T-helper 1 cell treated with Interleukin-12 subunit alpha and Interleukin-12 subunit beta and Interleukin-4 antibody, amounts not matched to agents 30 ng/mL and 1 ng/mL, for 36 hours (primary cell): ENCODE measurements around the gene WASHC2C. TPM values are rescaled to one million over a fixed set of nuclear protein-coding genes. Genes with fewer than 3 reads are reported as not detected.
"Not testable (repeated sequence)": the region's sequence is repeated elsewhere in the genome, so short reads cannot be mapped to it uniquely, and the experiment has no call there.

ENCODE experiments used
- intact Hi-C: fragments of 100-400 bp; cut with micrococcal nuclease; formaldehyde crosslinking; loops from one replicate; pipeline ENCODE4 v1.15.1; 2024
- total RNA-seq: library from RNA; stranded (reverse); gene quantifications from 2 replicates; pipeline ENCODE4 v1.2.3, GENCODE V29; 2022

The WASHC2C gene
- total RNA-seq: 45.8 and 54.5 TPM in 2 replicates

DNA sequence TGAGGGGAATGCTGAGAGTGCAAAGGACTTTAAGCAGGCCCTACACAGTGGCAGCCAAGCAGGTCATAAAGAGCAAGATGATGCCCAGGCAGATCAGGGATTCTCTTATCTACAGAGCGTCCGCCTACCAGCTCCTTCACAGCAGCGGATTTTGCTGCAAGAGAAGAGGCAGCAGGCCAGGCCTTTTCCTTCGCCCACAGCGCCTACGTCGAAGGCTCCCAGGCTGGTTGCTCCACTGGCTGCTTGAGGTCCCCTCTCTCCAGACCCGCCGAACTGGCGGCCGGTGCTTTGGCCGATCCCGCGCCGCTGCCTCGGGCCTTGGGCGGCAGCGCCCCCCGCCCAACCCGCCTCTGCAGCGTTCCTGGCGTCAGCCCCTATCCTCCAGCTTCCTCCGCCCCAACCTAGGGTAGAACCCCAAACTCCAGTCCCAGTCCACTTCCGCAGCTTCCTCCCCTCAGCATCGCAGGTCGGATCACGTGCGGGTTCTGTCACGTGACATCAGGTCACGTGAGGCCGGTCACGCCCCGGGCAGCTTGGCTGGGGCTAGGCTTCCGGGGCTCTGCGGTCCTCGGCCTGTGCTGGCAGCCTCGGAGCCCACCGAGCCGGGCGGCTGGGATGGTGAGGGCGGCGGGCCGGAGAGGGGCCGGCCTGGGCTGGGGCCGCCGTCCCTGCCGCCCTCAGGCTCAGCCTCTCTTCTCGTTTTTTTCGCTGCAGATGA, at the start of gene WASHC2C:
Gene WASHC2C, plus strand, starts transcription at position 564 of the 718 bp plus-strand sequence. Its CDS starts 52 bp downstream, at position 616.
- intact Hi-C loops: loop anchor here (2.0 kb wide), 1 partner anchor 262 kb away; no protein-coding TSS in a partner anchor

DNA sequence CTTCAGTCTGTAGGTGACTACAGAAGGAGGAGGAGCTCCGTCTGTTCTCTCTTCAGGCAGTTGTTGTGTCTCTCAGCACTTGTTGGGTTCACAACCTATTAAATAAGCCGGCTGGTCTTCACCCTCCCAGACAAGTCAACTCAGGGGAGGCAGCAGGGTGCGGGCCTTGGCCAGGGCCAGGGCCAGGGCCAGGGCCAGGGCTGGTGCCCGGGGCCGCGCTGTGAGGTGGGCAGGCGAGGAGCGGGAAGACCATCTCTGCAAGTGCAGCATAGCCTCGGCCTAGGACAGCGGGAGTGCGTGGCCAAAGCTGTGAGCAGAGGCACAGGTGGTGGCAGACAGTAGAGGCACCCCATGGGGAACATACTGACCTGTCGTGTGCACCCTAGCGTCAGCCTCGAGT, 48.6 kb upstream of the WASHC2C start:
- intact Hi-C loops: loop anchor here (10.0 kb wide), 1 partner anchor 674 kb away; the partner anchor contains the start of gene ZNF22

GRCh38 chr10:45710200-45710796, 16.8 kb upstream of the WASHC2C start:
- intact Hi-C loops: not testable (repeated sequence)

- intact Hi-C loops: not testable (repeated sequence)
These were observed 15.8 kb upstream of the WASHC2C start for GRCh38 chr10:45711223-45711622.

DNA sequence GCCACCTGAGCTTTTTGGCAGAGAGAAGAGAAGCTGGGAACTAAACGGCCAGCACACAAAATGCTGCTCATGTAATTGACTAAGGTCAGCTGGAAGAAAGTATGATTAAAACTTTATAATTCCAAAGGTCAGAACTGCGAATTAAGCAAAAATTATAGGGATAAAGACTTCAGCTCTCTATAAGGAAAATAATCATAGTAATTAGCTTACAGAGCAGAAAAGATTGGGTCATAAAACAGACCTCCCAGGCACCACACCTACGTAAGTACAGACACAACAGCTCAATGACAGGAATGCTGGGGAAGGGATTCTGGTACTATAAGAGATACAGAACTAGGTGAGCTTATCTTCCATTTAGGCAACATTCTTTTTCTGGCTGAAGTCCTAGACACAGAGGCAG, 10.0 kb upstream of the WASHC2C start:
- intact Hi-C loops: not testable (repeated sequence)

DNA sequence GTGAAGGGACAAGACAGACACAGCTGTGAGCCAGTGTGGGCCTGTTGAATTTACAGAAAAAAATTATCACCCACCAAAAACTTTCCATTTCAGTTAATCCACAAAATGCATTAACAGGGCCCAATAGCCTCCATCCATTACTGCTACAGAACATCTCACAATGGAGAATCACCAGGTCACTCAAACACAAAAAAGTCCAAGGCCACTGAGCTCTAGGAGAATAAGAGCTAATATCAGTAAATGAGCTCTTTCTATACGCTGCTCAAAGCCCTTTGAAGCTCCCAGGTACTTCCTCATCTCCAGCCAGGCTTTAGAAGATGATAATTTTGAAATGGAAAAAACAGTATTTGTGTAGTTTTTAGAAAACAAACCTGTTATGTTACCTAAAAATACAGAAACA, 9.4 kb upstream of the WASHC2C start:
- intact Hi-C loops: not testable (repeated sequence)

DNA sequence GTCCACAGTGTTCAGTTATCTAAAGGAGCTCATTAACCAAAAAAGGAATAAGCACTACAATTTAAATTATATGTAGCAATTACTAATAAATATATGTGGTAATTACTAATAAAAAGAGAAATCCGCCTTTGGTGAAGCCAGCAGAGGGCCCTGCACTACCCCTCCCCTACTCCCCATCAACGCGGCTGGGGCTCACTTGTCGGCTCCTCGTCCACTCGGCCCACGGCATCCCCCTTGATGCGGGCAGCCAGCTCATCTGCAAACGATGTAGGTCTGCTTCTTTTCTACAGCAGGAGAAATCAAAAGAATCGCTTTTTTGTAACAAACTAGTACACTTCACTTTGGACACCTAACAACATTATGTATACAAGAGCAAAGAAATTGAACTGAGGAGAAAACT, 5.6 kb upstream of the WASHC2C start:
- intact Hi-C loops: not testable (repeated sequence)

DNA sequence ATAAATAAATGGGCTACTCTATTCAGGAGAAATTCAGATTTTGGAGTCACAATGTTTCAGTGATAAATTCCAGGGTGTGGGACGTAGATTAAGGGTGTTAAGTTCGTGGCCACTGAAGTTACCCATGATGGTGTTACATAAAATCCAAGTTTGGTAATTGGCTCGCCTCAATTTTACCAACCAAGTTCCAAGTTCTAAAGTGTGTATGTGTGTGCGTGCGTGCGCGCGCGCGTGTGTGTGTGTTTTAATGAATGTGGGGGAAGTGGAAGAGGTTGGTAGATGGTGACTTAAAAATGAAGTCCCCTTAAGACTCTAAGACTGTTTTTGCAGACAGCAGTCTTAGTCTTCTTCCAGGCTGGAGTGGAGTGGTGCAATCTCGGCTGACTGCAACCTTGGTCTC, 3.2 kb upstream of the WASHC2C start:
- intact Hi-C loops: not testable (repeated sequence)

DNA sequence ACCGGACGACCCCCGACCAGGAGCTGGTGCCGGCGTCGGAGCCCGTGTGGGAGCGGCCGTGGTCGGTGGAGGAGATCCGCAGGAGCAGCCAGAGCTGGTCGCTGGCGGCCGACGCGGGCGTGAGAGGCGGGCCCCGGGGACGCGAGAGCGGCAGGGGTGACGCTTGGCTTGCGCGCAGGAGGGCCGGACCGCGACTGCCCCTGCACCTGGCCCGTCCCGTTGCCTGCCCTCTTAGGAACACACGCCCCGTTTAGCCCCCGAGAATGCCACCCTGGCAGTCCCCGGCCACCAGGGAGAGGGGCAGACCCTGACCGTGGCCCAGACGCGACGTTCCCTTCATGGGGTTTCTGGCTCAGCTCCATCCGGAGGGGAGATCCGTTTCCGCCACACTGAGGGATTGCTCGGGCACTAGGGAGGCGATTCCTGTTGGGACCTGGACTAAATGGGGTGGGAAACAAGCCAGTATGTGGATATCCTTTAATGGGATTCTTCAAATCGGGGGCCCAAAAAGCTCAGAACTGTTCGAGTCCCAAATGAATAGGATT, 427 bp downstream of the WASHC2C start:
- intact Hi-C loops: loop anchor here (2.0 kb wide), 1 partner anchor 263 kb away; no protein-coding TSS in a partner anchor

GRCh38 chr10:45734449-45734848, 7.4 kb downstream of the WASHC2C start:
- intact Hi-C loops: not testable (repeated sequence)

GRCh38 chr10:45734867-45735266, 7.8 kb downstream of the WASHC2C start:
- intact Hi-C loops: not testable (repeated sequence)

GRCh38 chr10:45741559-45741958, 14.5 kb downstream of the WASHC2C start:
- intact Hi-C loops: not testable (repeated sequence)

DNA sequence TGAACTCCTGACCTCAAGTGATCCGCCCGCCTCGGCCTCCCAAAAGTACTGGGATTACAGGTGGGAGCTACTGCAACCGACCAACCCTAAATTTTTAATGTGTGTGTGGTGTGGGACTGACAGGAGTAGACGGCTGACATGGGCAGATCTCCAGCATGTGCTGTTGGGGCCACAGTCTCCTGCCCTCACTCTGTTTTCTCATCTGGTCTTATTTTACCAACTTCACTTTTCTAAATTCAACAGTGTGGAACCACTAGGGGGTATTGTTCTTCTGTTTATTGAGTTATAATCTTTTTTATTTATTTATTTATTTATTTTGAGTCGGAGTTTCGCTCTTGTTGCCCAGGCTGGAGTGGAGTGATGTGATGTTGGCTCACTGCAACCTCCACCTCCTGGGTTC, 14.9 kb downstream of the WASHC2C start:
- intact Hi-C loops: not testable (repeated sequence)

DNA sequence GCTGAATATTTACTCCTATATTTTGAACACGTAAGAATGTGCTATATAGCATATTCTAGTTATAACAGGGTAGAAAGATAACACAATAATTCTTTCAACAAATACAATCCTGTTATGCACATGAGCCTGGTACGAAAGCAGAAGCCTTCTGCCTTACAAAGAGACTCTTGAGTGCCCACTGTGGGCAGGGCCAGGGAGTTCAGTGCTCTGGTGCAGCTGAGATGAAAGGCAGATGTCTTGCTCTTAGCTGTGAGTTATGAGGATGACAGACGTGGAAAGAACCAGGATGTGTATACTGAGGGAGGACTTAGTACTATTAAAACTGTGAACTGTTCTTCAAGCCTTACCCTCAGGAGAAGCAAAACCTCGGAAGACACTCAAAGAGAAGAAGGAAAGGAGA, 24.1 kb downstream of the WASHC2C start:
- intact Hi-C loops: not testable (repeated sequence)

DNA sequence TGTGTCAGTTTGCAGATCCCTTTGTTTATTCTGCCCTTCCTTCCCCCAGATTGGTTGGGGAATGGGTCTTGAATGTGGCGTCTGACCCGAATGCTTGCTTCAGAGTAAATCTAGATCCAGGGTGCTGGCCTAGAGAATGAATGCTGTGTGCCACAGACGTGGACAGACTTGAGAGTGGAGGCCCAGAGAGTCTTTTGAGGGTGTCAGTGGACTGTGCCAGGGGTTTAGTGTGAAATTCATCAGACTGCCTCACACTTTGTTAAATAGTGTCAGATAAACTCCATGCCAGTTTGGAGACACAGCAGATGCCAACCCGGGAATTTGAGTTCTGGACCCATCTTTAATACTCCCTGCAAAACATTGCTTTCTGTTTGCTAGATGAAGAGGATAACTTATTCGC, 25.1 kb downstream of the WASHC2C start:
- intact Hi-C loops: not testable (repeated sequence)

DNA sequence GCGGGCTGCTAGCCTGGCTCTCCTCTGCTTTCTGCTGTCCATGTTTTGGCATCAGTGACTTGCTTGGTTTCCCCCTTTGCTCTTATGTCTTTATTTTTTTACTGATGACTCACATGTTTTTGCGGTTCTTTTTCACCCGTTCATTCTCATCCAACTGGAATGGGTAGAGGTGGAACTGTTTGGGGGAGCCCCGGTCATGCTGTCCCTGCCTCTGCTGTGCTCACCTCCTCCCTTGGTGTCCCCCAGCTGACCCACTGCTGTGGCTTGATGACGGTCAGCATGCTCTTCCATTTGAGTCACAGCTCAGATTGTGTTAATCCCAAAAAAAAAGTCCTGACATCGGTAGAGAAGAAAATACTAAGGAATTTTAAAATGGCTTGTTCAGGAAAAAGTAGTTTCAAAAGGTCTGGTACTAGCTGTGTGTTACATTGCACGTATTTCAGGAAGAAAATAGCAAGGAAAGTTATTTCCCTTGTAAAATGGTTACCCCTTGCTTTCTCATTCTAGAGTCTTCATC, 27.0 kb downstream of the WASHC2C start:
- intact Hi-C loops: not testable (repeated sequence)

DNA sequence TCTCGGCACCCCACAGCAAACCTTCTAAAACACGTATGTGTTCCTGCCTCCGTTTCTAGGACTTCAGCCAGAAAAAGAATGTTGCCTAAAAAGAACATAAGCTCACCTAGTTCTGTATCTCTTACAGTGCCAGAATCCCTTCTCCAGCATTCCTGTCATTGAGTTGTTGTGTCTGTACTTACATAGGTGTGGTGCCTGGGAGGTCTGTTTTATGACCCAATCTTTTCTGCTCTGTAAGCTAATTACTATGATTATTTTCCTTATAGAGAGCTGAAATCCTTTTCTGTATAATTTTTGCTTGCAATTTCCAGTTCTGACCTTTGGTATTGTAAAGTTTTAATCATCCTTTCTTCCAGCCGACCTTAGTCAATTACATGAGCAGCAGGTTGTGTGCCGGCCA, 28.0 kb downstream of the WASHC2C start:
- intact Hi-C loops: not testable (repeated sequence)

- intact Hi-C loops: not testable (repeated sequence)
These were observed 29.0 kb downstream of the WASHC2C start for GRCh38 chr10:45756065-45756464.

DNA sequence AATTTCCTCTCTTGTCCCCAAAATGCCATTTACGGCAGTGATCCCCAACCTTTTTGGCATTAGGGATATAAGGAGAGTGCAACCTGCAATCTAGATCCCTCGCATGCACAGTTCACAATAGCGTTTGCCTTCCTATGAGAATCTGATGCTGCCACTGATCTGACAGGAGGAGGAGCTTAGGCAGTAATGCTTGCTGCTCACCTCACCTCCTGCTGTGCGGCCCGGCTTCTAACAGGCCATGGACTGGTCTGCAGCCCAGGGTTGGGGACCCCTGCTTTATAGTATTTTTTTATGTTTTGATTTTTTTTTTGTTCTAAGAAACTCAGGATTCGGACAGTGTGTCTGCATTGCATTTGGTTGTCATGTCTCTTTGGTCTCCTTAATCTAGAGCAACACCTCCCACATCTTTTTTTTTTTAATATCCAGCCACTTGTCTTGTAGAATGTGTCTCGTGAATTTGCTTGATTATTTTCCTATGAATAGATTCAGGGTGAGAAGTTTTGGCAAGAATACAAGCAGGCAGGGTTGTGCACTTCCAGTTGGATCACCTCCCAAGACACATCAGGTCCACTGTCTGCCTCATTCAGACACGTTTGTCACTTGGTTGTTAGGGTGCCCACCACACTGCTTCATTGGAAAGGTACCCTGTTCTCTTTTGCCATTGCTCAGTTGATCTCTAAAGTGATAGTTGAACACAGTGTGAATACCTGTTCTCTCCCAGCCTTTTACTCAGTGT, 30.8 kb downstream of the WASHC2C start:
- intact Hi-C loops: not testable (repeated sequence)

DNA sequence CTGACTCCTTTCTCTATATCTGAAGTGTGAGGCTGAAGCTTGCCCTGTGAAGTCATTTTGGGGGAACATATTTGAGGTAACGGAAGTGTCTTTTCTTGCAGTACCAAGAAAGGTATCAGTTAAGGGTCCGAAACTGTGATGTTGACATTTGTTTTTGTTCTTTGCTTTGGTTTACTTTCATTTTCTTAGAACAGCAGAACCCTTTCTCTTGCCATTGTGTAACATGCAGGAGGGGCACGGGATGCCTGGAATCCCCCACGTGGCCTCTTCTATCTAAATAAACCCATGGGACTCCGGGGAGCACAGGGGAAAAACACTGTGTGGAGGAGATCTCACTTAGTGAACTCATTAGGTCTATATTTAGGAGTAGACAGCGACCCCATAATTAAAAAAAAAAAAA, 34.6 kb downstream of the WASHC2C start:
- intact Hi-C loops: not testable (repeated sequence)

DNA sequence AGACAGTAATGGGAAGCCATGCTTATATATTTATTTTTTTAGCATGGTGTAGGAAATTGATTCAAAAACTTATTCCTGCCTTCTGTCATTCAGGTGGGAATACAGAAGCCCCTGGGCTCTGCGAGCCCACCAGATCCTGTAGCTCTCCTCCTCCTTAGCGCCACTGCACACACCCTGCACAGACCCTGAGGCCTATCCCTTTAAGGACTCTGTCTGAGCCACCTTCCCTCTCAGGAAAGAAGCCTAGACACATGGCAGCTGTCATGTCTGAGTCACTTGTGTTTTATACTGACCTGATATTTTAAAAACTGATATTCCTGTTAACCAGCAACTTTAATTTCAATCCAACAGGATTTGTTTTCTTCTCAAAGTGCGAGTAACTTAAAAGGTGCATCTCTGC, 36.0 kb downstream of the WASHC2C start:
- intact Hi-C loops: not testable (repeated sequence)

DNA sequence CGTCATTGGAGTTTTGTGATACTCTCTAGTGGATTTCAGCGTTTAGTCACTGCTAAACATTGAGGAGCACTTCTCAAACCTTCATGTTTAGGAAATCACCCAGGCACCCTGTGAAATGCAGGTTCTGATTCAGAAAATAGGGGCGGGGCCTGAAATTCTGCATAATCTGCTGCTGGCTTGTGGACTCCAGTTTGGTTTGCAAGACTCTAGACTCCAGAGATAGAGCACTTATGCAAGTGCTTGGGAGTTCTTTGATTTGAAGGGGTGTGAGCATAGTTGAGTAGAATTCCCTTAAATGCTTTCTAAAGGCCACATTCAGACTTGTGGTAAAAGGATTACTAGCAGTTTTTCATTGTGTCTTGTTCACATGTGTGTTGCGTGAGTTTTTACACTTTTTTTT, 41.3 kb downstream of the WASHC2C start:
- intact Hi-C loops: not testable (repeated sequence)
